BE2C (cell line): ENCODE results near the gene SH3BGRL2.
A peak's percentile ranks its signal among the peaks of the same experiment; 100 is the strongest.

Source experiments
- DNase-seq: peaks from one replicate; pipeline ENCODE4 v3.0.0-alpha.2; 2020
- H3K27me3 ChIP-seq: fragments of 250-450 bp; sonication (Bioruptor Pico); 2 replicates; pipeline ENCODE4 v1.5.1; 2020; ENCODE audit warnings: mild to moderate bottlenecking
- H3K36me3 ChIP-seq: fragments of 250-450 bp; sonication (Bioruptor Pico); 2 replicates; pipeline ENCODE4 v1.5.1; 2020; ENCODE audit warnings: mild to moderate bottlenecking
- H3K4me1 ChIP-seq: fragments of 250-450 bp; sonication (Bioruptor Pico); 2 replicates; pipeline ENCODE4 v1.5.1; 2020
- H3K4me3 ChIP-seq: 2 replicates; pipeline ENCODE4 v1.5.1; 2011; ENCODE audit warnings: low read depth, low read length
- H3K9me3 ChIP-seq: fragments of 250-450 bp; sonication (Bioruptor Pico); 2 replicates; pipeline ENCODE4 v1.5.1; 2020
- CTCF ChIP-seq: IDR thresholded peaks from 2 replicates; pipeline ENCODE4 v1.5.1; 2012; ENCODE audit warnings: mild to moderate bottlenecking, low read depth, low read length

SH3BGRL2 gene

GRCh38 chr6:79711167-79711566 lies 80.0 kb downstream of the SH3BGRL2 start:
- no peaks in the 10 kb centered on the region for H3K9me3 ChIP-seq
- no peaks in the 10 kb centered on the region for H3K27me3 ChIP-seq
- DNase-seq: no peak
- no peak for TF ChIP-seq CTCF
- H3K4me3 ChIP-seq: no peak overlapping the region
- no peaks in the 10 kb centered on the region for H3K36me3 ChIP-seq
- peaks cover 3% of the 10 kb centered on the region; the same call in 1 of the 2 replicates for H3K4me1 ChIP-seq

GRCh38 chr6:79712144-79712543 lies 81.0 kb downstream of the SH3BGRL2 start:
- Histone ChIP-seq H3K9me3 (no peaks in the 10 kb centered on the region), H3K36me3 (no peaks in the 10 kb centered on the region), H3K27me3 (no peaks in the 10 kb centered on the region), H3K4me1 (peaks cover 3% of the 10 kb centered on the region; the same call in 1 of the 2 replicates), H3K4me3 (no peak overlapping the region)
- no peak for TF ChIP-seq CTCF
- no peak for DNase-seq

GRCh38 chr6:79712616-79713135 lies 81.5 kb downstream of the SH3BGRL2 start:
- no peak overlapping the region for H3K4me3 ChIP-seq
- DNase-seq: no peak
- H3K9me3 ChIP-seq: no peaks in the 10 kb centered on the region
- TF ChIP-seq CTCF: no peak
- no peaks in the 10 kb centered on the region for H3K36me3 ChIP-seq
- H3K4me1 ChIP-seq: peaks cover 3% of the 10 kb centered on the region; the same call in 1 of the 2 replicates
- no peaks in the 10 kb centered on the region for H3K27me3 ChIP-seq

- peak; percentile 88 for TF ChIP-seq CTCF
- Histone ChIP-seq H3K4me3 (no peak overlapping the region), H3K36me3 (no peaks in the 10 kb centered on the region), H3K4me1 (peaks cover 3% of the 10 kb centered on the region; the same call in 1 of the 2 replicates), H3K27me3 (no peaks in the 10 kb centered on the region), H3K9me3 (no peaks in the 10 kb centered on the region)
- DNase-seq: peak; percentile 77
Observed at GRCh38 chr6:79713701-79714322, 82.7 kb downstream of the SH3BGRL2 start.

- no peak for DNase-seq
- Histone ChIP-seq H3K4me1 (no peaks in the 10 kb centered on the region), H3K9me3 (no peaks in the 10 kb centered on the region), H3K36me3 (no peaks in the 10 kb centered on the region), H3K27me3 (no peaks in the 10 kb centered on the region), H3K4me3 (no peak overlapping the region)
- TF ChIP-seq CTCF: no peak
Observed at GRCh38 chr6:79717989-79718388, 86.9 kb downstream of the SH3BGRL2 start.

GRCh38 chr6:79718509-79719247 lies 87.5 kb downstream of the SH3BGRL2 start:
- H3K9me3 ChIP-seq: no peaks in the 10 kb centered on the region
- H3K4me1 ChIP-seq: no peaks in the 10 kb centered on the region
- H3K4me3 ChIP-seq: no peak overlapping the region
- no peak for TF ChIP-seq CTCF
- H3K36me3 ChIP-seq: no peaks in the 10 kb centered on the region
- DNase-seq: no peak
- no peaks in the 10 kb centered on the region for H3K27me3 ChIP-seq
